Measurements from ENCODE around the gene GSDME. TPM values are rescaled to one million over a fixed set of nuclear protein-coding genes. Genes with fewer than 3 reads are reported as not detected.
"Not testable (repeated sequence)": the region's sequence is repeated elsewhere in the genome, so short reads cannot be mapped to it uniquely, and the experiment has no call there.

The GSDME gene
- total and polyA plus RNA-seq, 8 donors = 0.43 to 7.1 (median 1.5) TPM

DNA sequence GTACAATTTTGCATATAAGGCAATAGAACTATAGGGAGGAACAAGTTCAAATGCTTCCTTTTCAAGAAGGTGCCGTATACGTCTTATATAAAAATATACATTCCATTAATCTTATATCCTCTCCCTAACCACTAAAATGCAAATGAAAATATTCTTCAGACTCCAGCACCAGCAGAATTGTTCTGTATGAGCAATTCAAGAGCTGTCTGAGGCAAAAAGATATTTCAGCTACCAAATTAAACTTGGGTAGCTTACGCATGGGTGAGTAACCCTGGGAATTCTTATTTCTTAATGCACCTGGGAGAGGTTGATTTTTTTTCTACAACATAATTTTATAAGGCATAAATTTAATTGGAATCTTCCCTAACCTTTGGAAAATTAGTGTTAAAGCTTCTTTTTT lies 42.2 kb upstream of the GSDME start:
- H3K9me3 ChIP-seq = no peaks in the 10 kb centered on the region
- DNase-seq (no peak), FAIRE-seq (no peak), ATAC-seq (no peak)
- no peak for TF ChIP-seq CTCF (IDR thresholded peaks at IDR 0.05)
- 92 to 96% methylated on average over 3 of the region's 3 CpGs for WGBS, 2 donors
- H3K27ac ChIP-seq = no peak overlapping the region
- no peak overlapping the region for H3K4me3 ChIP-seq
- H3K36me3 ChIP-seq = no peaks in the 10 kb centered on the region
- no peaks in the 10 kb centered on the region for H3K27me3 ChIP-seq
- no peaks in the 10 kb centered on the region for H3K4me1 ChIP-seq
- intact Hi-C loops (cut with DNase I) = no loop called here

DNA sequence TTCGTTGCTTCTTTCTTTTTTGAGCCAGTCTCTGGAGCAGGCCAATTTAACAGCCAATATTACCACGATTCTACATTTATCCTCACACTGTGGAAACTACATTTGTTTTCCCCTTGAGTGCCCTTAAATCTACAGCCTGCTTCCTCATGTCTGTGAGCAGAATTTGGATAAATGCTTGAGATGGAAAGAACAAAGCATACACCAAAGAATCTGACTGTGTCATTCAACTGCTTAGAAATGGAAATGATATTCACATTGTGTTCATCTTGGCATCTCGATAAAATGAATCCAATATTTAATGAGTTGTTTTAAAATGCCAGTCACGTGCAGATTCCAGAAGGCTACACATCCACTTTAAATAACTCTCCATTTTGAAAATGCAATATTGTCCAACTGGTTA lies 41.0 kb upstream of the GSDME start:
- DNase-seq = no peak
- ATAC-seq = no peak
- Histone ChIP-seq H3K27me3 (no peaks in the 10 kb centered on the region), H3K4me1 (no peaks in the 10 kb centered on the region), H3K9me3 (no peaks in the 10 kb centered on the region), H3K27ac (no peak overlapping the region), H3K36me3 (no peaks in the 10 kb centered on the region), H3K4me3 (no peak overlapping the region)
- no peak for TF ChIP-seq CTCF (IDR thresholded peaks at IDR 0.05)
- intact Hi-C loops (cut with DNase I) = no loop called here
- 85 to 87% methylated on average over 4 of the region's 4 CpGs for WGBS, 2 donors
- no peak for FAIRE-seq

DNA sequence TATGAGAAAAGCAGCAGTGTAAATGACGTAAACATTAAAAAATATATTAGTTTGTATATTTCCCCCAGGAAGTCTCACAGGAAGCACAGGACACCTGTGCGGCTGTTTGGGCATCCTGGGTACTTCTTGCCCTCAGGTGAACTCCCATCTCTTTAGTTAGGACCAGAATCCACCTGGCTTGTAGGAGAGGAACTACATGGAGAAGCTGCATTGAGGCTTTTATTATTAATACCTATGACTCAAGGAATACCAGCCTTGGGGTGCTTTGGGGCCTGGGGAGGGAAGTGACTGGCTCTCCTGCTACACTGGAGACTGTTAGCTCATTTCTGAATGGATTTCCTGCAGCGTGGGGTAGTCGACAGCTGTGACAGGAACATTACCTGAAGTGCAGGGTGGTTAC lies 40.0 kb upstream of the GSDME start:
- TF ChIP-seq CTCF (IDR thresholded peaks at IDR 0.05) = no peak
- Histone ChIP-seq H3K36me3 (no peaks in the 10 kb centered on the region), H3K9me3 (no peaks in the 10 kb centered on the region), H3K4me3 (no peak overlapping the region), H3K4me1 (no peaks in the 10 kb centered on the region), H3K27me3 (no peaks in the 10 kb centered on the region), H3K27ac (no peak overlapping the region)
- FAIRE-seq (no peak), ATAC-seq (no peak), DNase-seq (no peak)
- WGBS, 2 donors = 92 to 94% methylated on average over 4 of the region's 4 CpGs
- intact Hi-C loops (cut with DNase I) = no loop called here

DNA sequence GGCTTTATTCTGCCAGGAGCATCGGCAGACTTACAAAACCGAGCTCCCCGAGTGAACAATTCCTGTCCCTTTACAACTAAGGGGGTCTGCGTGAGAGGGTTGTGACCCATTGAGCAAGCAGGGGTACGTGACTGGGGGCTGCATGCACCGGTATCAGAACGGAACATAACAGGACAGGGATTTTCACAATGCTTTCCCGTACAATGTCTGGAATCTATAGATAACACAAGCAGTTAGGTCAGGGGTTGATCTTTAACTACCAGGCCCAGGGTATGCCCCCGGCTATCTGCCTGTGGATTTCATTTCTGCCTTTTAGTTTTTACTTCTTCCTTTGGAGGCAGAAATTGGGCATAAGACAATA lies 38.1 kb upstream of the GSDME start:
- Histone ChIP-seq H3K9me3 (no peaks in the 10 kb centered on the region), H3K27me3 (no peaks in the 10 kb centered on the region), H3K4me1 (no peaks in the 10 kb centered on the region), H3K4me3 (no peak overlapping the region), H3K36me3 (no peaks in the 10 kb centered on the region), H3K27ac (no peak overlapping the region)
- intact Hi-C loops (cut with DNase I) = no loop called here
- DNase-seq = no peak
- WGBS, 2 donors = 88% methylated on average over 9 of the region's 9 CpGs
- TF ChIP-seq CTCF (IDR thresholded peaks at IDR 0.05) = no peak
- no peak for ATAC-seq
- no peak for FAIRE-seq

- H3K4me3 ChIP-seq; intact Hi-C loops (cut with DNase I); FAIRE-seq; H3K36me3 ChIP-seq; DNase-seq; H3K9me3 ChIP-seq; H3K27me3 ChIP-seq; H3K27ac ChIP-seq; H3K4me1 ChIP-seq; ATAC-seq: not testable (repeated sequence)
- 94 to 95% methylated on average over 22 of the region's 22 CpGs for WGBS, 2 donors
Observed at GRCh38 chr7:24794751-24795406, 37.6 kb upstream of the GSDME start.

Measured in pancreas (tissue), 10 donors.